ENCODE data around the gene RETNLB. TPM values are rescaled to one million over a fixed set of nuclear protein-coding genes. Genes with fewer than 3 reads are reported as not detected.

RETNLB gene
- total RNA-seq, result not detected in 2 replicates

GRCh38 chr3:108757404-108757982, at the start of gene RETNLB:
RETNLB (minus strand) TSS chr3:108757410; CDS start chr3:108757185, 225 bp downstream.

Other genes with a start within 250 kb of the RETNLB start
- gene MYH15, start 246.8 kb downstream of the RETNLB start, total RNA-seq, result 0.06 and 0.26 TPM in 2 replicates
- 13.7 and 23.9 TPM in 2 replicates for gene CIP2A, start 168.0 kb downstream of the RETNLB start, total RNA-seq
- 11.9 and 14.5 TPM in 2 replicates for gene DZIP3, start 167.7 kb downstream of the RETNLB start, total RNA-seq
- not detected in 2 replicates for gene TRAT1, start 65.4 kb upstream of the RETNLB start, total RNA-seq
- gene GUCA1C, start 196.5 kb upstream of the RETNLB start, total RNA-seq, result not detected in 2 replicates

All from aortic smooth muscle cell (primary cell).